Superior temporal gyrus (tissue), 1 donor: Measurements from ENCODE around the gene OSGEPL1.
"Not testable (repeated sequence)": the region's sequence is repeated elsewhere in the genome, so short reads cannot be mapped to it uniquely, and the experiment has no call there.

Experiments
- DNase-seq: peaks from one replicate; pipeline ENCODE4 v3.0.0-alpha.2; 2016; ENCODE audit errors: extremely low spot score

The OSGEPL1 gene

GRCh38 chr2:189729430-189729829, 33.2 kb downstream of the OSGEPL1 start:
- no peak for DNase-seq

GRCh38 chr2:189726849-189727248, 35.7 kb downstream of the OSGEPL1 start:
- DNase-seq = no peak

GRCh38 chr2:189726271-189726670, 36.3 kb downstream of the OSGEPL1 start:
- no peak for DNase-seq

GRCh38 chr2:189723192-189723591, 39.4 kb downstream of the OSGEPL1 start:
- DNase-seq = no peak

- no peak for DNase-seq
Measured at GRCh38 chr2:189719571-189719970, 43.0 kb downstream of the OSGEPL1 start.

GRCh38 chr2:189717593-189717992, 45.0 kb downstream of the OSGEPL1 start:
- DNase-seq = not testable (repeated sequence)

- DNase-seq = no peak
Measured at GRCh38 chr2:189709501-189710221, 52.9 kb downstream of the OSGEPL1 start.

- DNase-seq = no peak
Measured at GRCh38 chr2:189702071-189702470, 60.5 kb downstream of the OSGEPL1 start.

- DNase-seq = no peak
Measured at GRCh38 chr2:189700681-189701080, 61.9 kb downstream of the OSGEPL1 start.

GRCh38 chr2:189698020-189698887, 64.3 kb downstream of the OSGEPL1 start:
- peak; percentile 89 for DNase-seq
